Omental fat pad (tissue), 4 donors: ENCODE measurements around the gene CDC42BPB. TPM values are rescaled to one million over a fixed set of nuclear protein-coding genes. Genes with fewer than 3 reads are reported as not detected.

Source experiments
- ATAC-seq: fragments of 150-250 bp; one replicate; pipeline ENCODE4 v1.9.1; 2016; ENCODE audit warnings: mild to moderate bottlenecking, moderate library complexity; ENCODE audit not compliant: low FRiP score
- DNase-seq: peaks from one replicate; pipeline ENCODE4 v3.0.0-alpha.2; 2019; ENCODE audit warnings: low spot score
- total RNA-seq, 4 donors: library from RNA; depleted of rRNA; stranded (reverse); fragments of >200 nt; gene quantifications; one replicate each; pipeline ENCODE4 v1.1.0, GENCODE V29; 2016
- TF ChIP-seq, protein P1 (sequence below), 3 donors: fragments of 450-650 bp; IDR thresholded peaks; one replicate each; pipeline ENCODE4 v1.5.1; 2016 to 2017; ENCODE audit warnings: antibody characterized with exemption in 3 of 3, mild to moderate bottlenecking in 3 of 3, moderate library complexity in 2 of 3

CDC42BPB gene
- total RNA-seq, 4 donors from 2014 or later = 63.7 to 131 (median 113) TPM

DNA sequence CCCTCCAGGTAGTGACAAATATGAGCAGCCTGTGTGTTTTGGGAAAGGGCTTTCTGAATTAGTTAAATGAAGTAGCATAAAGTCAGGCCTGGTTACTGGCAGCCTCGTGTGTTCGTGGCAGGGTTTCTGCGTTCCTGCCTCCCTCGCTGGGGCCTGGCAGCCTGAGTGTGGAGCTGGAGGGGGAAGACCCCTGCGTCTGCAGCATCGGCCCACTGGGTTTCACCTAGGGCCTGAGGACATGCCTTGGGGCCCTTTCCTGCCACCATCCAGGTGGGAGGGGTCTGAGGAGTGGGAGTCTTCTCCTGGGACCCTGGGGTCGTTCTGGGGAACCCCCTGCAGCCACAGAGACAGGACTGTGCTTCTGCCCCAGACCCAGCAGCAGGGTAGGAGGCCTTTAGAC, 155.3 kb downstream of the CDC42BPB start:
- no peak for ATAC-seq
- TF ChIP-seq, protein P1, sequence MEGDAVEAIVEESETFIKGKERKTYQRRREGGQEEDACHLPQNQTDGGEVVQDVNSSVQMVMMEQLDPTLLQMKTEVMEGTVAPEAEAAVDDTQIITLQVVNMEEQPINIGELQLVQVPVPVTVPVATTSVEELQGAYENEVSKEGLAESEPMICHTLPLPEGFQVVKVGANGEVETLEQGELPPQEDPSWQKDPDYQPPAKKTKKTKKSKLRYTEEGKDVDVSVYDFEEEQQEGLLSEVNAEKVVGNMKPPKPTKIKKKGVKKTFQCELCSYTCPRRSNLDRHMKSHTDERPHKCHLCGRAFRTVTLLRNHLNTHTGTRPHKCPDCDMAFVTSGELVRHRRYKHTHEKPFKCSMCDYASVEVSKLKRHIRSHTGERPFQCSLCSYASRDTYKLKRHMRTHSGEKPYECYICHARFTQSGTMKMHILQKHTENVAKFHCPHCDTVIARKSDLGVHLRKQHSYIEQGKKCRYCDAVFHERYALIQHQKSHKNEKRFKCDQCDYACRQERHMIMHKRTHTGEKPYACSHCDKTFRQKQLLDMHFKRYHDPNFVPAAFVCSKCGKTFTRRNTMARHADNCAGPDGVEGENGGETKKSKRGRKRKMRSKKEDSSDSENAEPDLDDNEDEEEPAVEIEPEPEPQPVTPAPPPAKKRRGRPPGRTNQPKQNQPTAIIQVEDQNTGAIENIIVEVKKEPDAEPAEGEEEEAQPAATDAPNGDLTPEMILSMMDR (IDR thresholded peaks at IDR 0.05) = no peak
- no peak for DNase-seq

DNA sequence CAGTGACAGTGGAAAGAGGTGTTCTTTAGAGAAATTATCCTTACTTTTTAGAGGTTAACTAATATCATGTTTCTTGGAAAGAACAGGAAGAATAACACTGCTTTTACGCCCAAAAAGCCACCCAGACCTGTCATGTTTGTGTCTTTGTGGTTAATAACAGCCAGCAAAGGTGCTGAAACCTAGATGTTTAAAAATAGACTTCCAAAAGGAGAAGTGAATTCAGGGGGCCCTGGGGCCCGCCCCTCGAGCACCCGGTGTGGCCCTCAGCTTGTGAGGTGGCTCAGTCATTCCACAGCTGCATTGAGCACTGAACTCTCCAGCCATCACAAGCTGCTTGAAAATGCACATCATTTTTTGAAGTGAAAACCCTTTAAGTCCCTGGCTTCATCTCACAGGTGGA, 155.7 kb downstream of the CDC42BPB start:
- TF ChIP-seq, protein P1 (IDR thresholded peaks at IDR 0.05) = no peak
- ATAC-seq (no peak), DNase-seq (no peak)

DNA sequence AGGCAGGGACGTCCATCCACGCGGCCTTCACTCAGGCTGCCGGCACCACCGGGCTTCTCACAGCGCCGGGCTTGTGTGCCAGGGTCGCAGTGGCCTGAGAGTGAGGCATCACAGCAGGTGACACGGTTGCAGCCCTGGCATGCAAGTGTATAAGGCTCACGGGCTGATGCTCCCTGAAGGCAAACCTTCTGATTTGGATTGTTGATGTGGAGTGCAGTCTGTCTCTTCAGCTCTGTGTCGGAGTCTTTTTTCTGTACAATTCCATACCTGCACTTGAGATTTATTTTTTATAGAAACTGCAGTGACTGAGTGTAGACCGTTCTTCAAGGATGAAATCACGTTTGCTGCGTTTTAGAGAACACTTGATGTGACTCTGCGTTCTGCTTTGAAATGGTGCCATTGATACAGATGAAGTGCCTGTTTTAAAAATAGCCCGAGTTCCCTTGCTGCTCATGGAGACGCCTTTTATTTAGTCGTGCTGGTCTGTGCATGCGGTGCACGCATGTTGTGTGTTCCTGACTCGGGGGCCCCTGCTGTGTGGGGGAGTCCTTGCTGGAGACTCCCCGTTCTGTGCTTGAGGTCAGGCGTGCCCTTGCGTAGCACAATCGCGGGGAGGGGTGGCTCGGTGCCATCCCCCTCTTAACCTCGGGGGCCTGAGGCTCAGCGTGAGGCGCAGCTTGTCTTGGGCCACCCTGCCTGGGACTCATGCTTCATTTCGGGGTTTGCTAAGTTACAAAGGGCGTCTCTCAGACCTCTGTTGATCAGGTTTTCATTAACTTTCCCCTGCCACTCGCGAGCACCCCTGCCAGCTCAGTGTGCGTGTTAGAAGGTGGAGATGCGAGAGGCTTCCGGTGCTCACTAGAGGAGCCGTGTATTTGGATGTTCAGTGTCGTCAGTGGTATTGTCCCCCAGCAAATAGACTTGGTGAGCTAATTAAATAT, 156.4 kb downstream of the CDC42BPB start:
- no peak for DNase-seq
- TF ChIP-seq, protein P1 (IDR thresholded peaks at IDR 0.05) = no peak
- no peak for ATAC-seq

DNA sequence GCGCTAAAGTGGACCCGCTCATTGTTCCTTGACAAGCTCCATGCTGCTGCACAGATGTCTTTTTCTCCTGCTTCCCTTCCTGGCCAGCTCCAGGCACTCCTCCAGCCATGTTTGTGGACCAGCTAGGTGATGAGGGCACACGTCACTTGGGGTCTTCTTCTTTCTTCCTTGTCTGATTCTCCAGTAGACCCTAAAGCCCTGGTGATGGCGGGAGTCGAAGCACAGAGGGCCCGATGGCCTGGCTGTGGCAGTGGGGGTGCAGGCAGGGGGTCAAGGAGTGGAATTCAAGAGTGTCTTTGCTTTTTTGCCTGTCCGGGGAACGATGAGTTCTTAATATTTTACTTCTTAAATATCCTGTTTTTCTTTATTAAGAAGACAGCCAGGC, 157.8 kb downstream of the CDC42BPB start:
- no peak for ATAC-seq
- DNase-seq = no peak
- TF ChIP-seq, protein P1 (IDR thresholded peaks at IDR 0.05) = no peak

DNA sequence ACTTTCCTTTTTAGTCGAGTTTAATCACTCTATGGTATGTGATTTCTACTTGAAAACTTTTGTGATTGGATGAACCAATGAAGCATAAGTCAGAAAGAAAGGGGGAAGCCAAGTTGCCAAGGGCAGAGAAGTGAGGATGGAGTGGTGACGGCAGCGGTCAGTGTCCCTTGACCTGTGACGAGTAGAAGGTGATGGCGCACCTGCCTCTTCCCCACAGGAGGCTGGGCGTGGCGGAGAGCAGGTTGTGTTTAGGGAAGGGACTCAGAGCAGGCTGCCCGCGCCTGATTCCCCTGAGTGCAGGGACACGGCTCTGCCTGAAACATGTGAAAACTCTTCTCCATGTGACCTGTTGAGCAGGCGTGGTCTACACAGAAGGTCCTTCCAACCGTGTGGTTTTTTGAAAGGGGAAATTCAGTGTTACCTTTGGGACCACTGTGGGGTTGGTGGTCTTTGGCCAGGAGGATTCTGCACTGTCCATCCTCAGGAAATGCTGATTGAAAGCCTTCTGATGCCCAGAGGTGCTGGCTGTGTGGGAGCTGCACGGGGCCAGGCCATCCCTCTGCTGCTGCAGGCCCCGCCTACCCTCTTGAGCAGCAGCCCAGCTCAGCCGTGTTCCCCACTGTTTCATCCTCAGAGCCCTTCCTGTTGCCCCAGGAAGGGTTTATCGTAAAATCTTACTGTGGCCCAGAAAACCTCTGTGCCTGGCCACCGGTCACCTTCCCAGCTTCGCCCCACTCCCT, 158.4 kb downstream of the CDC42BPB start:
- TF ChIP-seq, protein P1 (IDR thresholded peaks at IDR 0.05) = no peak
- DNase-seq = no peak
- no peak for ATAC-seq

GRCh38 chr14:102898298-102898697, 159.1 kb downstream of the CDC42BPB start:
- ATAC-seq (no peak), DNase-seq (no peak)
- TF ChIP-seq, protein P1 (IDR thresholded peaks at IDR 0.05) = no peak
